ENCODE measurements around the gene DEFB115.
"Not testable (repeated sequence)": the region's sequence is repeated elsewhere in the genome, so short reads cannot be mapped to it uniquely, and the experiment has no call there.

DEFB115 gene, protein sequence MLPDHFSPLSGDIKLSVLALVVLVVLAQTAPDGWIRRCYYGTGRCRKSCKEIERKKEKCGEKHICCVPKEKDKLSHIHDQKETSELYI

DNA sequence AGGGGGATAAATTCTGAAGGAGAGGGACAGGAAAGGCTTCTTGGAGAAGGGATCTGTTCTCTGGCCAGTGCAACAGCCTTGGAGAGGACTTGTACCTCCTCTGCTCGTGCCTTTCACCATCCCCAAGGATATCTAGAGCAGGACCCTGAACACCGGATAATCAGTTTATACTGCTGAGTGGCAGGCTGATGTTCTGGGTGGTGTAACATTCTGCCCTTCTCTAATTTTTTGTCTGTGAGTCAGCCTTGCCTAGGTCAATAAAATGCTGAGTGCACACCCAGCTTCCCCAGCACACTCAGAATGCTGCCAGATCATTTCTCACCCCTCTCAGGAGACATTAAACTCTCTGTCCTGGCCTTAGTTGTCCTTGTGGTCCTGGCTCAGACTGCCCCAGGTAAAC, at the start of gene DEFB115:
DEFB115 (plus strand) TSS at position 301 of the 400 bp plus-strand sequence; CDS start at position 301, 0 bp downstream.
- no peak within 1 kb of the TSS for H3K4me3 ChIP-seq
- no peak within 1 kb of the TSS for H3K27ac ChIP-seq

DNA sequence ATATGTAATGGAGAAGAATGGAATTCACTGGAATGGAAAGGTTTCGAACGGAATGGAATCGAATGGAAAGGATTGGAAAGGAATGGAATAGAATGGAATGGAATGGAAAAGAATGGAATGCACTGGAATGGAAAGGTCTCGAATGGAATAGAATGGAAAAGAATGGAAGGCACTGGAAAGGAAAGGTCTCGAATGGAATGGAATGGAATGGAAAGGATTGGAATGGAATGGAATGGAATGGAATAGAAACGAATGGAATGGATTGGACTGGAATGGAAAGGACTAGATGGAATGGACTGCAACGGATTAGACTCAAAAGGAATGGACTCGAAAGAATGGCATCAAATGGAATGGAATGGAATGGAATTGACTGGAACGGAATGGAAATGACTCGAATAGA, 20.5 kb upstream of the DEFB115 start:
- no peak overlapping the region for H3K4me3 ChIP-seq
- H3K27ac ChIP-seq: no peak overlapping the region

DNA sequence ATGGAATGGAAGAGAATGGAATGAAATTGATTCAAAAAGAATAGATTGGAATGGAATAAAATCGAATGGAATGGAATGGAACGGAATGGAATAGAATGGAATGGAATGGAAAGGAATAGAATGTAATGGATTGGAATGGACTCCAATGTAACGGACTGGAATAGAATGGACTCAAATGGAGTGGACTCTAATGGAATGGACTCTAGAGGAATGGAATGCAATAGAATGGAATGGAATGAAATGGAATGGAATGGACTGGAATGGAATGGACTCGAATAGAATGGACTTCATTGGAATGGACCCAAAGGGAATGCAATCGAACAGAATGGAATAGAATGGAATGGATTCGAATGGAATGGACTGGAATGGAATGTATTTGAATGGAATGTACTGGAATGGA, 19.7 kb upstream of the DEFB115 start:
- Histone ChIP-seq H3K4me3 (no peak overlapping the region), H3K27ac (no peak overlapping the region)

- Histone ChIP-seq H3K4me3 (no peak overlapping the region), H3K27ac (no peak overlapping the region)
Measured at GRCh38 chr20:31239139-31239538, 18.3 kb upstream of the DEFB115 start.

- Histone ChIP-seq H3K27ac (no peak overlapping the region), H3K4me3 (no peak overlapping the region)
Measured at GRCh38 chr20:31256959-31257358, 505 bp upstream of the DEFB115 start.

GRCh38 chr20:31260326-31260932, 3.0 kb downstream of the DEFB115 start:
- Histone ChIP-seq H3K4me3 (no peak overlapping the region), H3K27ac (no peak overlapping the region)

DNA sequence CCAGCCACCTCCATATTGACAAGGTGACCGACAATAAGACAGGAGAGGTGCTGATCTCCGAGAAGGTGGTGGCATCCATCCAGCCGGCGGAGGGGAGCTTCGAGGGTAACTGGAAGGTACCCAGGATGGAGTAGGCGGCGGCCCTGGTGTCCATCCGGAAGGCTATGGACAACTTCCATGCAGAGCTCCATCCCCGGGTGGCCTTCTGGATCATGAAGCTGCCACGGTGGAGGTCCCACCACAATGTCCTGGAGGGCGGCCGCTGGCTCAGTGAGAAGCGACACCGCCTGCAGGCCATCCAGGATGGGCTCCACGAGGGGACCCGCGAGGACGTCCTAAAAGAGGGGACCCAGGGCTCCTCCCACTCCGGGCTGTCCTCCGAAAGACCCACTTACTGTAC, 17.0 kb downstream of the DEFB115 start:
- Histone ChIP-seq H3K4me3 (no peak overlapping the region), H3K27ac (no peak overlapping the region)

- Histone ChIP-seq H3K4me3 (no peak overlapping the region), H3K27ac (no peak overlapping the region)
Measured at GRCh38 chr20:31278178-31278577, 20.7 kb downstream of the DEFB115 start.

- H3K4me3 ChIP-seq, H3K27ac ChIP-seq: not testable (repeated sequence)
Measured at GRCh38 chr20:31284964-31285363, 27.5 kb downstream of the DEFB115 start.

DNA sequence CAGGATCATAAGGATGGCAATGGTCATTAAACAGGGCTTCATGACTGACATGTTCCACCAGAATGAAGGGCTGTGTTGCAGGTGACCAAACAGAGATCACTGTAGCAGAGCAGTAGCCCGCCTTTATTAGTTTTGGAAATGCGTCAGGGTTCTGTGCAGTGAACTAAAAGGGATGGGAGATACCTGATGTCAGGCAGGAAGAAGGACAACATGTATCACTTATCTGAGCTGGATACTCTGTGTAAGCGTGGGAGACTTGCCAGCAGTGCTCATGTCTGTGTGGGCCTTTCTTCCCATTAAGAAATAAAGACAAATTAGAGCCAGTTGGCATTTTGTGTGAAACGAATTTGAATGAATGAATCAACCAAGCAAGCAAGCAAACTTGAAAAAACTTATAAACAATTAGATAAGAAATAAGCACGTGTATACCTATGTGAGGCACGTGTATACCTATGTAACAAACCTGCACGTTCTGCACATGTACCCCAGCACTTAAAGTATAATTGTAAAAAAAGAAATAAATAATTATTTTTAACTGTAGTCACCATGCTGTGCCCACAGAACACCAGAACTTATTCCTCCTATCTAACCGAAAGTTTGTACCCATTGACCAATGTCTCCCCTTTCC, 51.2 kb downstream of the DEFB115 start, which contains the start of gene DEFB116:
DEFB116 (minus strand) TSS at position 51 of the 628 bp plus-strand sequence; CDS start at position 51, 0 bp downstream.
- H3K4me3 ChIP-seq: no peak within 1 kb of the TSS
- H3K27ac ChIP-seq: no peak within 1 kb of the TSS

Measured in skin epidermis (tissue), 12 donors.